Measurements from ENCODE around the gene TIE1.

- TF ChIP-seq EP300 (IDR thresholded peaks at IDR 0.05; ENCODE audit: low read depth in 2 of 2, low read length in 2 of 2) (no peak), EP300 (CRISPR knock-in tag; IDR thresholded peaks at IDR 0.05; ENCODE audit: borderline replicate concordance) (no peak), STAT6 (CRISPR knock-in tag; IDR thresholded peaks at IDR 0.05; ENCODE audit: borderline replicate concordance) (no peak)
Measured at GRCh38 chr1:43275826-43276620, 24.8 kb upstream of the TIE1 start.

Measured in HepG2 (cell line).